HG02938 (cell line): Measurements from ENCODE around the gene SLC4A3.
A peak's percentile ranks its signal among the peaks of the same experiment; 100 is the strongest.

Source experiments
- ATAC-seq: cut with Tn5 transposase; IDR thresholded peaks from one replicate; pipeline ENCODE4 v1.9.1; 2021; ENCODE audit warnings: mild to moderate bottlenecking, moderate library complexity; ENCODE audit not compliant: unreplicated experiment

SLC4A3 gene, protein sequence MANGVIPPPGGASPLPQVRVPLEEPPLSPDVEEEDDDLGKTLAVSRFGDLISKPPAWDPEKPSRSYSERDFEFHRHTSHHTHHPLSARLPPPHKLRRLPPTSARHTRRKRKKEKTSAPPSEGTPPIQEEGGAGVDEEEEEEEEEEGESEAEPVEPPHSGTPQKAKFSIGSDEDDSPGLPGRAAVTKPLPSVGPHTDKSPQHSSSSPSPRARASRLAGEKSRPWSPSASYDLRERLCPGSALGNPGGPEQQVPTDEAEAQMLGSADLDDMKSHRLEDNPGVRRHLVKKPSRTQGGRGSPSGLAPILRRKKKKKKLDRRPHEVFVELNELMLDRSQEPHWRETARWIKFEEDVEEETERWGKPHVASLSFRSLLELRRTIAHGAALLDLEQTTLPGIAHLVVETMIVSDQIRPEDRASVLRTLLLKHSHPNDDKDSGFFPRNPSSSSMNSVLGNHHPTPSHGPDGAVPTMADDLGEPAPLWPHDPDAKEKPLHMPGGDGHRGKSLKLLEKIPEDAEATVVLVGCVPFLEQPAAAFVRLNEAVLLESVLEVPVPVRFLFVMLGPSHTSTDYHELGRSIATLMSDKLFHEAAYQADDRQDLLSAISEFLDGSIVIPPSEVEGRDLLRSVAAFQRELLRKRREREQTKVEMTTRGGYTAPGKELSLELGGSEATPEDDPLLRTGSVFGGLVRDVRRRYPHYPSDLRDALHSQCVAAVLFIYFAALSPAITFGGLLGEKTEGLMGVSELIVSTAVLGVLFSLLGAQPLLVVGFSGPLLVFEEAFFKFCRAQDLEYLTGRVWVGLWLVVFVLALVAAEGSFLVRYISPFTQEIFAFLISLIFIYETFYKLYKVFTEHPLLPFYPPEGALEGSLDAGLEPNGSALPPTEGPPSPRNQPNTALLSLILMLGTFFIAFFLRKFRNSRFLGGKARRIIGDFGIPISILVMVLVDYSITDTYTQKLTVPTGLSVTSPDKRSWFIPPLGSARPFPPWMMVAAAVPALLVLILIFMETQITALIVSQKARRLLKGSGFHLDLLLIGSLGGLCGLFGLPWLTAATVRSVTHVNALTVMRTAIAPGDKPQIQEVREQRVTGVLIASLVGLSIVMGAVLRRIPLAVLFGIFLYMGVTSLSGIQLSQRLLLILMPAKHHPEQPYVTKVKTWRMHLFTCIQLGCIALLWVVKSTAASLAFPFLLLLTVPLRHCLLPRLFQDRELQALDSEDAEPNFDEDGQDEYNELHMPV

DNA sequence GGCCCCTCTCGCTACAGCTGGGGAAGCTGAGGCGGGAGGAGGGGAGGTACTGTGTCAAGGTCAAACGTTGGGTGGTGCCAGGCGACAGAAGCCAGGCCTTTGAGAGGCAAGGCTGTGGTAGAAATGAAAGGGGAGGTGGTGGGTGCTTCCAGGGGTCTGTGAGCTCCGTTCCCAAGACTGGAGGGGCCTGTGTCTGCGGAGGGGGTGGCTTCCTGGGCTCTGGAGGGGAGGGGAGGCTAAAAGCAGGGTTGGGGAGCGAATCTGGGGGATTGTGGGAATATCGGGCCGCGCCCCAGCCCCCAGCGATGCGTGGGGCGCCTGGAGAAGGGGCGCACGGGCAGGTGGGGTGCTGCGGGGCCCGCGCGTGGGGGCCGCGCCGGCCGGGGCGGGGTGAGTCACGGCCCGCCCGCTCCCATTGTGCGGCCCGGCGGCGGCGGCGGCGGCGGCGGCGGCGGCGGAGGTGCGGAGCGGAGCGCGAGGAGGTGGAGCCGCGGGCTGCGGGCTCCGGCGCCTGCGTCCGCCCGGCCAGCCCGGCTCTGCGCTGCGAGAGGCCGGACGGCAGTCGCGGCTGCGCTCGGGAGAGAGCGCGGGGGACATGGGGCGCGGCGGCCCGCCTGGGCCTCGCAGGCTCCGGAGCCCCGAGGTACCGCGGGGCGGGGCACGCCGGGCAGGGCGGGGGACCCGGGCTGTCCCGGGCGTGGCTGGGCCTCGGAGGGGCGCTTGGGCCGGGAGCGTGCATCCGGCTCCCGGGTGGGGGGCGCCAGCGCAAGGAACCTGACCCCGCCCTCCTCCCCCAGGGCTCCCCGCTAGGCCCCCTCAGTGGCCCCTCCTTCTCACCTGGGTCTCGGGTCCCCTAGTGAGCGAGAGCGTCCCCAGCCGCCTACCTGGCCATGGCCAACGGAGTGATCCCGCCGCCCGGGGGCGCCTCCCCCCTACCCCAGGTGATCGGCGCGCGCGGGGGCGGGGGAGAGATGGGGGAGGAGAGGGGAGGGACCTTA is at the start of gene SLC4A3:
SLC4A3 (plus strand) TSS at position 528 of the 998 bp plus-strand sequence; CDS start at position 891, 363 bp downstream.
- no peak for ATAC-seq

DNA sequence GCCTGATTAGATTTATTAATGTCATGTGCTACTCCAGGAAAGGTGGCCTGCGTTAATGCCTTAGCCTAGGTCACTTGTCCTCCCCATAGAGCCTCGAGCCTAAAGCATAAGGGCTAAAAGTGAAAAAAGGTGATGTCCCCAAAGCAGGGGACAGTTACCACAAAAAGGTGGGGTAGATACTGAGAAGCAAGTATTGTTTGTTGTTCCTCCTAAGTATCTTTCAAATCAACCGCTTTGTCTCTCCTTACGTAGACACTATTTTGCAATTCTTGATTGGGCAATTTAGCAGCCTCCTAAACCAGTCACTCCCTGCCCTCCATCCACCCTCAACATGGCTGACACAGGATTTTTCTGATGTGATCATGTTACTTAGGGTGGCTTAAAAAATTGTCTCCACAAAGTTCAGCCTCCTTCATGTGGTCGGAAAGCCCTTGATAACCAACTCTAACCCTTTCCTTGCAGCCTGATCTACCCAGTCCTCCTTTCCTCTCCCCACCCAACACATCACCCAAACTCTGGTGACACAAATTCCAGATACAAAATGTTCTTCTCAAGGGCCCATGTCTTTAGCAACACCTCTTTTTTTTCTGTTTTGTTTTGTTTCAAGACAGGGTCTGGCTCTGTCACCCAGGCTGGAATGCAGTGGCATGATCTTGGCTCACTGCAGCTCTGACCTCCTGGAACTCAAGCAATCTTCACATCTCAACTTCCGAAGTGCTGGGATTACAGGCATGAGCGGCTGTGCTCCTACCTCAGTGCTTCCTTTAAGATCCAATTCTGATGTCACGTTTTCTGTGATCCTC is 48.4 kb upstream of the SLC4A3 start:
- ATAC-seq, result no peak

DNA sequence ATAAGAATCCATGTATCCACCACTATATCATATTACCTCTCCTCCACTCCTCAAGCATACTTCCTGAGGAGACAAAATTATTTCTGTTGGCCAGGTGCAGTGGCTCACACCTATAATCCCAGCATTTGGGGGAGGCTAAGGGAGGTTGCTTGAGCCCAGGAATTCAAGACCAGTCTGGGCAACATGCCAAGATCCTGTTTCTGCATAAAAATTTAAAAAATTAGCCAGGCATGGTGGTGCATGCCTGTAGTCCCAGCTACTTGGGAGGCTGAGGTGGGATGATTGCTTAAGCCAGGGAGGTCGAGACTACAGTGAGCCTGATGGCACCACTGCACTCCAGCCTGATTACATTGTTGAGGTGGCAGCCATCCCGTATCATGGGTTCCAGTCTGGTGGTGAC is 46.1 kb upstream of the SLC4A3 start:
- no peak for ATAC-seq

DNA sequence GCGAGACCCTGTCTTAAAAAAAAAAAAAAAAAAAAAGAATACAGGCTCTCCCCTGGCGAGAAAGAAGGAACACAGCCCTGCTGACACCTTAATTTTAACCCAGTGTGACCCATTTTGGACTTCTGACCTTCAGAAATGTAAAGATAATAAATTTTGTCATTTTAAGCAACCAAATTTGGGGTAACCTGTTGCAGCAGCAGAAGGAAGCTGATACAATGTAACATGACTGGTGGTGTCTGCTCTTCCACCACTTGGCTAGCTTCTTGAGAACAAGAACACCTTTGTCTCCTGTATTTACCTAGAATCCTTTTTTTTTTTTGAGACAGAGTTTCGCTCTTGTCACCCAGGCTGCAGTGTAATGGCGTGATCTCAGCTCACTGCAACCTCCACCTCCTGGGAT is 36.3 kb upstream of the SLC4A3 start:
- no peak for ATAC-seq

DNA sequence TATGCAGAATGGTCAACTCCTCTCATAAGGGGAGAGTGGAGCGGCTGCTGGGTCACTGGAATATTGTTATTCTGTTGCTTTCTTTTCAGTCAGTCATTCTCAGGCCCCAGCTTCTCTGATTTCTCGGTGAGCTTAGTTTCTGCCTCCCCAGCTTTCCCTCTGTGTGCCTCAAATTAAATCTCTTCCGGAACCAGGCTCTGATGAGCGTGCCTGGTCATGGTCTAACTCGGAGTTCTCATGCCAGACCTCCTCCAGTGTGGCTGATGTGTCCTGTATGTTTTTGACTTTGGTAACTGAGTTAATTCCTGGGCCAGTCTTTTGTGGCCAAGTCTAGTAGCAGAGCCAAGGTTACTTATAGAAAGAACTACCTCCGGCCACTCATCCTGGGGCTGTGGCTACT is 34.7 kb upstream of the SLC4A3 start:
- ATAC-seq, result no peak

DNA sequence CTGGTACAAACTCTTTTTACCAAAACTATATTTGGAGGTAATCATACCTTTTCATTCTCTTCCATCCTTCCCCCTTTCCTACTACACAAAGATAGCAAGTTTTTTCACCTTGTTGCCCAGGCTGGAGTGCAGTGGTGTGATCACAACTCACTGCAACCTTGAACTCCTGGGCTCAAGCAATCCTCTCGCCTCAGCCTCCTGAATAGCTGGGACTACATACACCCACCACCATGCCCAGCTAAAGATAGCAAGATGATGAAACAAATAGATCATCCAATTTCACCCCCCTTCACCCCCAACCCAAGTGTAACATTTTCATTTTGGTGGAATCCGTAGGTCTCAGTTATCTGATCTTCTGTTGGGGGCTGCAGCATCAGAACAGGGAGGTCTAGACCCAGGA is 34.3 kb upstream of the SLC4A3 start:
- no peak for ATAC-seq

DNA sequence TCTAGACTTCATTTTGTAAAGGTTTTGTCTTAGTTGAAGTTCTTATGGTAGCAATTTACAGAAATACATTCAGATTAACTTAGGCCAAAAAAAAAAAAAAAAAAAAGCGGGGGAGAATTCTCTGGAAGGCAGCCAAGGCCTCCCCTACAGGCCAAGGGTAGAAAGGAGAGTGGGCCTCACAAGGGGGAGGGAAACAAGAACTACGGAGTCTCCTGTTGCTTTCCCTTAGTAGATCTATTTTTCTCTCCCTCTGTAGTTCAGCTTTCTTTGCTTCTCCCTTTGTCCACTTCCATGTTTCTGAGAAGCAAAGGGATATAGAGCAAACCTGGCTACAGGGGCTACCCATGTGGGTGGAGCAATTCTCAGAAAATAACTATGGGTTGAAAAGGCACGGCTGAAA is 32.2 kb upstream of the SLC4A3 start:
- no peak for ATAC-seq

DNA sequence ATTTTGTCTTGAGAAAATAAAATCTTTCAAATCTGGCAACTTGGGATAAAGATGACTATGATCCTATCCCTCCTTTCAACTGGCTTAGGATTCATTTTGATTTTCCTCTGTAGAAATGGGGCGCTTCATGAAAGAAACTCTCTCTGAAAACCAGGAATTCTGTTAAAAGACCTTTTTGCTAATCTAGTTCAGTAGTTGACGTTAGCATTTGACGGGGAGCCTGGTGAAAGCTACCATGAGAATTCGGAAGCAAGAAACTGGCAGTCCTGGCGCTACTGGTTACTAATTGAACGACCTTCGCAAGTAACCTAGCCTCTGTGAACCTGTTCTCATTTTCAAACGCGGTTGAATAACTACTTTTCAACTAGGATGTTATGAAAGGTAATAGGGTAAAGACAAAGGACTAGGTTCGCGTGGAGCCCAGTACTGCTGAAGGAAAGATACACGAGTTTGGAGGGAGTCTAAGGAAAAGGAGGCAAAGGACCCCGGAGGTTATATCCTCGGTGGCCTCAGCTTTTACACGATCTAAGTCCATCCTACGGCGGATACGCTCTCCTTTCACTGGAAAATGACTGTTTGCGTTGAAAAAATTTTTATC is 30.4 kb upstream of the SLC4A3 start:
- peak; percentile 2 for ATAC-seq

DNA sequence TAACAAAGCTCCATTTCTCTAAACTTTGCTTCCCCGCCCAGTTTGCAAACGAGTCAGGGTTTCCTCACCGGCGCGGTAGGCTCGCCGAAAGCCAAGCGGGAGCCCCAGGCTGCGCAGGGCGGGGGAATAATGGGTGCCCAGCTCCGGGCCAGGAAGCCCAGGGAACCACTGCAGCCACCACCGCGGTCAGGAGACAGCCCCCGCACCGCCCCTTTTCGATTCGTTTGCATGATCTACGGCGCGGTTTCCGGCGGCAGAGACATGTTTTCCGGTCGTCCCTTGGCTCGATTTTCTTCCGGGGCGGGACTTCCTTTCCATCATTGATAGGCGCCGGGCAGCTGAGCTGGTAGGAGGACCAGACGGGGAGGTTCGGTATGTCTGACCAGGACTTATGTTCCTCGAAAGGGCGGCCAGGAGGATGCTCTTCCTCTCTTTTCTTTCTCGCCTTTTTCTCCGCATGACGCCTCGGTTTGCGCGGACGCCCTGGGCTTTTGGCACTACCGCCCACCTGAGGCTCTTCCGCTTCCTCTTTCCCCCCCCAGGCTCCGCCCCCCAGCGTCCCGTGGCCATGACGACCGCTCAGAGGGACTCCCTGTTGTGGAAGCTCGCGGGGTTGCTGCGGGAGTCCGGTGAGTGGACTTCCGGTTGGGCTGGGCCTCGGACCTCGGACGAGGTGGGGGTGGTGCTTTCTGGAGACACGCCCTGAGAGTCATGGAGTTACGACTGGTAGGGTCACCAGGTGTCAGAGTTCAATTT is 29.7 kb upstream of the SLC4A3 start, which contains the start of gene STK11IP:
STK11IP (plus strand) TSS at position 306 of the 756 bp plus-strand sequence; CDS start at position 569, 263 bp downstream.
- ATAC-seq, result peak; percentile 89

DNA sequence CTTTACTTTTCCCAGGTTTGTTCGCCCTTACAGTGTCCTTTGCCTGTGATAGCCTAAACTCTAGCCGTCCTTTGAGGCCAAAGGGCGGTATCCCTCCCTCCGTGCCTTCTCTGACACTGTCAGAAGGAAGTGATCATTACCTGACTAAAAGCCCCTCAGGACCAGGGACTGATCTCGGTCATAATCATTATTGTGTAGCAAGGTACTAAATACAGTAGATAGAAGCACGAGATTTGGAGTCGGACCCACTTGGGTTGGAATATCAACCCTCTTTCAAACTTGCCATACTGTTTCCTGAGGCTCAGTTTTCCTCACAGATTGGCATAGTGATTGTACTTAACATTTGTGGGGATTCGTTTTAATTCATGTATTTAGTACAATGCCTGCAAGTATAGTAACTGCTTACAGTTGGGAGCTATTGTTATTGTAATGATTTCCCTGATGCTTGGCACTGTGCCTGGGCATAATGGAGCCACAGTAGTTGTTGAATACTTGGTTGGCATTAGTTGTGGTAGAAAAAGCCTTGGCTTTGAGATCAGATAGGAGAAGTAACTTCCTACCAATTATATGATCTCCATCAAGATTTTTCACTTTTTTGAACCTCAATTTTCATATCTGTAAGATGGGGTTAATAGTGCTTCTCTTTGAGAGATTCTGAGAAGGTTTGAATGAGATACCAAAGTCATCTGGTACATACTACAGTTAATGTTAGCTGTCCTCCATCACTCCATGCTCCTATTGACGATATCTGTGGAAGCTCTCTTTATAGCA is 28.9 kb upstream of the SLC4A3 start:
- no peak for ATAC-seq

DNA sequence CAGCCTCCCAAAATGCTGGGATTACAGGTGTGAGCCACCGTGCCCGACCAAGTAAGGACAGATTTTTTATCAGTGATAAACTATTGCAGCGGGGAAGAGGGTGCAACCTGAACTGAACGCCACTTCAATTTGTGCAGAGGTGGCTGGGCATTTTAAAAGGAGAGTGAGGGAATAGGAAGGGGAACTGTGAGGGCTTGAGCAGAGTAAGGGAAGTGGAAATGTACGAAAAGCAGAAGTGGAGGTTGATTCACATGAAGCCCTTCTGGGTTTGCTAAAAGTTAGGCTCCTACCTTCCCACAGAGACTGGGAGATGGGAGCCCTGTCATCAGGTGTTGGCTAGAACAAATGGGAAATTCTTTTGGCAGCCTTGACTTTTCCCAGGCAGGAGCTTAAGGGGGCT is 23.7 kb upstream of the SLC4A3 start:
- ATAC-seq, result no peak

DNA sequence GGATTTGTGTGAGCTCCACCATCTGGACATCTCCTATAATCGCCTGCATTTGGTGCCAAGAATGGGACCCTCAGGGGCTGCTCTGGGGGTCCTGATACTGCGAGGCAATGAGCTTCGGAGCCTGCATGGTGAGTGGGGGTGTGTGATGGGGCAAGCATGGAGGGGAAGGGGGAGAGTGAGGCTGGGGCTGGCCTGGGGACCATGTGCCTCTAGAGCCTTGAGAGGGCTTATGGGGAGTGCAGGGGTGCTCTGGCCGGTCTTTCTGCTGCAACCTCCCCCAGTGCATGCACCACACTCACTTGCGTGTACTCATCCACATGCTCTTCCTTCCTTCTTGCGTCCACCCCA is 21.8 kb upstream of the SLC4A3 start:
- no peak for ATAC-seq

DNA sequence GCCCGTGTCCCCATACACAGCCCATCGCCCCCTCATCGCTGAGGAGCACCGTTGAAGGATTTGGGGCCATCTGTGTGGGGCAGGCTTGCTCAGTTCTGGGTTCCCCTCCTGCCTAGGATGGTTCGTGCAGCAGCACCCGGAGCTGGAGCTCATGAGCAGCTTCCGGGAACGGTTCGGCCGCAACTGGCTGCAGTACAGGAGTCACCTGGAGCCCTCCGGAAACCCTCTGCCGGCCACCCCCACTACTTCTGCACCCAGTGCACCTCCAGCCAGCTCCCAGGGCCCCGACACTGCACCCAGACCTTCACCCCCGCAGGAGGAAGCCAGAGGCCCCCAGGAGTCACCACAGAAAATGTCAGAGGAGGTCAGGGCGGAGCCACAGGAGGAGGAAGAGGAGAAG is 19.5 kb upstream of the SLC4A3 start:
- ATAC-seq, result no peak

DNA sequence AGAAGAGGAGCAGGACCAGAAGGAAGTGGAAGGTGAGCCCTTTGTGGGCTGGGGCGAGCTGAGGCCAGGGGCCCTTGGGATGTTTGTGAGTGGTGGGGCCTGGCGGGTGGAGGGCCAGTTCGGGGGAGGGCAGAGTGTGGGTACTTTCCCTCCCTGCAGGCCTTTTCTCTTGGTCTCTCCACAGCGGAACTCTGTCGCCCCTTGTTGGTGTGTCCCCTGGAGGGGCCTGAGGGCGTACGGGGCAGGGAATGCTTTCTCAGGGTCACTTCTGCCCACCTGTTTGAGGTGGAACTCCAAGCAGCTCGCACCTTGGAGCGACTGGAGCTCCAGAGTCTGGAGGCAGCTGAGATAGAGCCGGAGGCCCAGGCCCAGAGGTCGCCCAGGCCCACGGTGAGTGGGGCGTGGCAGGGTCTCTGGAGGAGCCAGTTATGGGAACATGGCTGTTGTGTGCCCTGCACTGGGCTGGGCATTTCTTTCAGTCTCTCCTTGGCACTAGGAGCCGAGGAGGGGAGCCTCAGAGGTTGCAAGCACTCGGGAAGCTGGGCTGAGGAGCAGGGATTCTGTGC is 18.9 kb upstream of the SLC4A3 start:
- no peak for ATAC-seq

DNA sequence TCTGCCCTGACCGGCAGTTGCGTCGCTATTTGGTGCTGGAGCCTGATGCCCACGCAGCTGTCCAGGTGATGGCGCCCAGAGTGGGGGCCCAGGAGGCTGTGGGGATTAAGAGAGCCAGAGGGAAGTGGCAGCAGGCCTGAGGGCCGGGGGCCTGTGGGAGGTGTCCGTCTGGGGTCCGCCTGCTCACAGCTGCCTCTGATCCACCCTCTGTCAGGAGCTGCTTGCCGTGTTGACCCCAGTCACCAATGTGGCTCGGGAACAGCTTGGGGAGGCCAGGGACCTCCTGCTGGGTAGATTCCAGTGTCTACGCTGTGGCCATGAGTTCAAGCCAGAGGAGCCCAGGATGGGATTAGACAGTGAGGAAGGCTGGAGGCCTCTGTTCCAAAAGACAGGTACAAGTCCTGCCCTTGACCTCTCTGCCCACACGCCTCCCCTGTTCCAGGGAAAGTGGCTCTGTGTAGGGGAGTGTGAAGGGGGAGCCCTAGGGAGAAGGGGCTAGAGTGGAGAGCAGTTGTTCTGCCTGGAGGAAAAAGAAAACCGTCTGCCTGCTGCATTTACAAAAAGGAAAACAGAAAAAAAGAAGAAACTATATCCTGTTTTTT is 18.2 kb upstream of the SLC4A3 start:
- ATAC-seq, result no peak

DNA sequence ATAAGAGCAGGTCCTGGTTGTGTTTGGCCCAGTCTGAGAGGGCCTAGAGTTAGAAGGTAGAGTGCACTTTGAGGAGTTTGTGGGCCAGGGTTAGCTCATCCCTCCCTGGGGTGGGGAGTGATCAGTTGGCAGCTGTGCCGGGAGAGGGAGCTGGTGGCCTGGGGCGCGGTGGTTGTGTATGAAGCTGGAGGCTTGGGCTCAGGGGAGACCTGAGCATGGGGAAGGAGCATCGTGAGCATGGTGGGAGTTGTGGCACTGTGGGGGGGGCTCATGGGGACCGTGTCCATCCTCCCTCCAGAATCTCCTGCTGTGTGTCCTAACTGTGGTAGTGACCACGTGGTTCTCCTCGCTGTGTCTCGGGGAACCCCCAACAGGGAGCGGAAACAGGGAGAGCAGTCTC is 16.1 kb upstream of the SLC4A3 start:
- no peak for ATAC-seq
